Activated CD8-positive, alpha-beta memory T cell treated with anti-CD3 and anti-CD28 coated beads for 48 hours (primary cell): ENCODE results near the gene STARD7.
"Not testable (repeated sequence)": the region's sequence is repeated elsewhere in the genome, so short reads cannot be mapped to it uniquely, and the experiment has no call there.

Source experiments
- DNase-seq, 3 experiments: peaks; one replicate each; pipeline ENCODE4 v3.0.0-alpha.2; 2020; ENCODE audit warnings: low read depth in 2 of 3, low spot score in 2 of 3

Gene STARD7

GRCh38 chr2:96164459-96165184 is 44.0 kb downstream of the STARD7 start:
- DNase-seq, result peak in 2 of 3 experiments; percentile 54 to 64

GRCh38 chr2:96163768-96164429 is 44.7 kb downstream of the STARD7 start:
- DNase-seq, result peak; percentile 71 to 90 (median 81)

DNA sequence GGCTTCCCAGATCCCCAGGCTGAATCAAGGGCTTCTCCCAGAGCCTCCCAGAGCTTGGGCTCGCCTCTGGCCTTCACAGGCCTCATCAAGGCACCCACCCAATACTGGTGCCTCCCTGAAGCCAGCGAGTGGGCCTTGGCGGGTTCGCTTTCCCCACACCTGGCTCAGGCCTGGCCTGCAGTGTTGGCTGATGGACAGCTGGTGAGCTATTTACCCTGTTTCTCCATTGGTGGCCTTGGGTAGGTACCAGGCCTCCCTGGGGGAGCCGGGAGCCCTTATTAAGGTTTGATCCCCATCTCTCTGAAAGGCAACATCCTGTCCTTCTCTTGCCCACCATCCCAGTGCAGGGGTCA is 45.2 kb downstream of the STARD7 start:
- peak in 1 of 3 experiments; percentile 29 for DNase-seq

GRCh38 chr2:96161898-96162297 is 46.7 kb downstream of the STARD7 start:
- DNase-seq, result no peak

- not testable (repeated sequence) for DNase-seq
Measured at GRCh38 chr2:96160366-96160765, 48.3 kb downstream of the STARD7 start.

DNA sequence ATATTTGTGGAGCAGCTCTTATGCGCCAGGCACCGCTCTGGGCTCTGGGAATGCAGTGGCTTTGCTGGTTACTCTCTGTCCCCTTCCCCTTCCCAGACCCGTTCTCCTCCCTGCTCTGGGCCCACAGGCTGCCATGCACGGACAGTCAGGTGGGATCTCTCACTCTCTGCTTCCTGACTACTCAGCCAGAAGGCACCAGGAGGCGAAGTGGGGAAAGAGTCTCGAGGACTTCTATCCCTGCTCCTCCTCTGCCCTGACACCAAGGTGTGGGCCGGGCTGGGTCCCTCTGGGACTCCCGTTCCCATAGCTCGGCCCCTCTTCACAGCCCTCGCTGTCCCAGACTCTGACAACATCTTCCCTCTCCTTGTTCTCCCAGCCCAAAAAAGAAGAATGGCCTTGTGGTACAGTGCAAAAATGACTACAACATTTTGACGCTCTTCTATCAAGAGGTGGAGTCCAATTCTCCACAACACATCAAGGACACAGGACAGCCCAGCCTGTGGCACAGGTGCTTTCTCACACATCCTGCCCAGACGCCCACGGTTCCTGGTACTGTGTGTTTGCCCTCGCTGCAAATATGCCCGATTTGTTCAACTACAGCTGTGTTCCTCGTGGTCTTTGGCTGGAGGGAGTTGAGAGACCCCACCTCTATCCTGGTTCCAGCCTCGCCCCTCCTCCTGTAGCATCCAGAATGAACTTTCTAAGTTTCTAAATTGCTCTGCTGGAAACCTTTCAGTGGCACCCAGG is 49.4 kb downstream of the STARD7 start:
- peak in 1 of 3 experiments; percentile 33 for DNase-seq

DNA sequence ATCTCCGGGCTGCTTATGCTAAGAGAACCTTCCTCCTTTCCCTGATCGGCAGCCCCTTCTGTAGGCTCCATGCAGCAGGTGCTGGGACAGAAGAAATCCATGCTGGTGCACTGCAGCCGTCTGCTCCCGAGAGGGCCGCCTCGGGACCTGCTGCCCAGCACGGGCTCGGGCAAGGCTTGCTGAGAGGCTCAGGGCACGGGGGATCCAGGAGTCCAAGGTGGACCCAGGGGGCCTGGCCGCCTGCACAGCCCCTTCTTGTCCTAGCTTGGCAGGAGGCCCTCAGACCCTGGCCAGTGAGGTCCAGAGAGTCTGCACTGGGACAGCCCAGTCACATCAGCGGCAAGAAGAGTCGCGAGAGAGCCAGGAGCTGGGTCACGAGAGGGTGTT is 50.1 kb downstream of the STARD7 start:
- DNase-seq, result no peak

GRCh38 chr2:96157649-96158553 is 50.7 kb downstream of the STARD7 start:
- DNase-seq, result peak; percentile 73 to 93 (median 89)

- DNase-seq, result peak in 1 of 3 experiments; percentile 22
Measured at GRCh38 chr2:96156926-96157648, 51.5 kb downstream of the STARD7 start.

GRCh38 chr2:96156011-96156820 is 52.4 kb downstream of the STARD7 start:
- peak in 2 of 3 experiments; percentile 44 to 50 for DNase-seq

DNA sequence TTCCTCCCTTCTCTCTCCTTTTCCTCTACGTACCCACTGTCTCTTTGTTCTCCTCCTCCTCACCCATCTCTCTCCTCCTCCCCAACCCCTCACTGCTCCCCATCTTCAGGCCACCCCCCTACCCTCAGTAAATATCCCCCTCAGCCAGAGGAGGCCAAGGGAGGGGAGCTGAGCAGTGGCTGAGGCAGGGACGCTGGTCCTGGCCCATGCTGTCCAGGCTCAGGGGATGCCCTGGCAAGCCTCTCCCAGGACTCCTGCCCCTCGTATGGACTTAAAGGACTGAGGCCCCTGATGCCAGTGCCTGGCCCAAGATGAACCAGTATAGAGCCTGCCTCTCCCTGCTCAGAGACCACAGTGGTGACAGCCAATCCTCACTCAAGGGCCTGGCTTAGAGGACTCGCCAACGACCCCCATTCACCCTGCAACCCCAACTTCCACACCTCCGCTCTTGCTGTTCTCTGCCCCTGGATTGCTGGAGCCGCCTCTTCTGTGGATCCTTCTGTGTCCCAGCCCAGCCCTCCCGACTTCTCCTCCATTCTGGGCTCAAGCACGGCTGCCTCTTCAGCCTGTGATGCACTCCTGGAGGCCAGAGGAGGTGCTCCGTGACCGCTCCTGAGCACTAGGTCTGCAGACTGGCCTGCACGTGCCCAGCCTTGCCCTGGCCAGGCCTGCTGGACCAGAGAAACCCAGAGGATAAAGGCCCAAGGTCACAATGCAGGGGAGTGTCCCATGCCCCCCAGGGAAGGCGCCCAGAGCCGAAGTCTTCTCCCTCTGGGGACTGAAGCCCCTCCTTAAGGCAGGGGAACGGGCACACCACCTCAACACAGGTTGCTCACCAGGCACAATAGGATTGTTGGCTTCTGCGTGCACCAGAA is 53.9 kb downstream of the STARD7 start:
- no peak for DNase-seq

GRCh38 chr2:96153991-96154431 is 54.6 kb downstream of the STARD7 start:
- no peak for DNase-seq

DNA sequence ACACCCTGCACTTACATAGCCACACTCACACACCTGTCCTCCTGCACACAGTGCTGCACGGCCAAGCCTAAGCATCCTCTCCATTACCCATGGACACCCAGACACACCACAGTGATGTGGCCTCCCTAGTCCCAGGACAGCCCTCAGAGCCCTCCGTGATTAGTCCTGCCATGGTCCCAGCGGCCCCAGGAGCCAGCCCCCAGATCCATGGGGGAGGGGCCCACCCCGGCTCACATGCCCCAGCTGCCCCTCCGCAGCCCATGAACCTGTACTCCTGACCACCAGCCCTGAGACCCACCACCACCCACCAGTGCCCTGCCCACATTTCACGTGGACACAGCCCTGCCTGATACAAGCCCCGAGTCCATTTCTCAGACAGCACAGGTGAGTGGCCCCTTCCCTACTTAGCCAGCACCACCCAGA is 55.3 kb downstream of the STARD7 start:
- DNase-seq, result no peak

DNA sequence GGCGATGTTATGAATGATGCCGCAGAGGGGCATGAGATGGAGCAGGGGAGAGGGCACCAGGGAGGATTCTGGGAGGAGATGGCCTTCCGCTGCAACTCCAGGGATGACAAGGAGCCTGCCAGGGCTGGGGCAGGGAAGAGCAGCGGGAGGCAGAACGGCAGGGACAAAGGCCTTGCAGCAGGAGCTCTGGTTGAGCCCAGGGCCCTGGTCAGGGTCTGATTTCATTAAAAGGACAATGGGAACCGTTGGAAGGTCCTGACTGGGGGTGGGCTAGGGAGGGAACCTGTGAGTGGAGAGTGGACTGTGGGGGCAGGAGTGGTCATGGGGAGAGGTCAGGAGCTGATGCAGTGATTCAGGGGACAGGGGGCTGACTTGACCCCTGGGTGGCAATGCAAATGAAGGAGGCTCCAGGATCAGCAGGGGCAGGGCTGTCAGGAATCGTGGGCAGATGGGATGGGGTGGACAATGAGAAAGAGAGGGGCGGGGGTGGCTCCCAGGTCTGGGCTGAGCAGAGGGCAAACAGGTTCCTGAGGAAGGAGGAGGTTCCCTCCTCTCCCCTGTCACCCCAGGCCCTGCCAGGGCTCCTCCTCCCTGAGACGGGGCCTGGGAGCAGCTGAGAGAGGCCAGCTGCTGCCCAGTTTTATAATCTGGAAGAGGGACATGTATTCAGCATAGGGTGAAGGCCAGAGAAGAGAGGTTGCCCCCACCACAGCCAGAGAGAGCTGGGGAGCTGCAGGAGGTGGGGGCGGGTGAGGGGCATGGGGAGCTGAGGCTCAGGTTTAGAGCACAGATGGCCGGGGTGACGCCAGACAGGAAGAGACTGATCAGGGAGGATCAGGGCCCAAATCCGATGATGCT is 56.1 kb downstream of the STARD7 start:
- DNase-seq, result no peak

GRCh38 chr2:96151595-96152303 is 56.9 kb downstream of the STARD7 start:
- no peak for DNase-seq

DNA sequence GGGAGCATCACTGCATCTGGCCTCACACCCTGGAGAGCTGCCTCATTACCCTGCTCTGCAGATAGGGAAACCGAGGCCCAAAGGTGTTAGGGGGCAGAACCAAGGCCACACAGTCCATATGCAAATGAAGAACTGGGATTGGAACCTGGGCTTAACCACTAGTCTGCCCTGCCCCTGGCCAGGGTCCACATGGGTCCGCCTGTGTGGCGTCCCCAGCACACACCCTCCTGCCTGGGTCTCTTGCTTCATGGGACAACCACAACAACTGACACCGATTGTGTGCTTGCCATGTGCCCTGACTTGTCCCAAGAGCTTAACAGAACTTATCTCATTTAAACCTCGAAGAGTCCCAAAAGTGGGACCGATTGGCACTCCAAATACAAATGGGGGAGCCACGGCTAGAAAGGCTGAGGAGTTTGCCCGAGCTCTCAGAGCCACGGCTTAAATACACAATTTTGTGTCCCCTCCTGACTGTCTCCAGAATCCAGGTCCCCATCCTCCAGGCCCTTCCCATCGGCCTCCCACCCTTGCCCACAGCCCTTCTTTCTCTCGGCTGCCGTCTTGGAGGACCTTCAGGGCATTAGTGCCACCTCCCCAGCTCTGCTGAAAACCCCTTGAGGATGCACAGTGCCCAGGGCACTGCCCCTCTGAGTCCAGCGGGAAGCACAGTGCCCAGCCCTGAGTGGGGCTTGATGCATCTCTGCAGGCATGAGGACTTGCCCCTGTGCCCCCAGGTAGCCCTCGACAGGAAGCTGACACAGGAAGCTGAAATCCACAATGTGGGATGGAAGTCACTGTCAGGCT is 57.6 kb downstream of the STARD7 start:
- no peak for DNase-seq
